COR-L47 (cell line): ENCODE measurements around the gene CFAP61.

Experiments
- DNase-seq: peaks from one replicate; lab custom pipeline; 2025; lab: John Stamatoyannopoulos, UW

Gene CFAP61

DNA sequence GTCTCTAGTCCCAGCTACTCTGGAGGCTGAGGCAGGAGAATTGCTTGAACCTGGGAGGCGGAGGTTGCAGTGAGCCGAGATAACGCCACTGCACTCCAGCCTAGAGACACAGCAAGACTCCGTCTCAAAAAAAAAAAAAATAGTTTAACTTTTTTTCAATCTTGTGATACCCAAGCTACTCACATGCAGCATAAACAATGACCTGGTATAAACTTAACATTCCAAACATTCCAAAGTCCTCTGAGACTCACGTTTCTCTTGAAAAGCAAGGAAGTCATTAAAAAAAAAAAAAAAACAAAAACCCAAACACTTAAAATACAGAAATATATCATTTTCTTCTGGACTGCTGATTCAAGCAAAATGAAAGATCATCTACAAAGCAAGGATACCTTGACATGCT, 14.4 kb upstream of the CFAP61 start:
- DNase-seq = no peak

DNA sequence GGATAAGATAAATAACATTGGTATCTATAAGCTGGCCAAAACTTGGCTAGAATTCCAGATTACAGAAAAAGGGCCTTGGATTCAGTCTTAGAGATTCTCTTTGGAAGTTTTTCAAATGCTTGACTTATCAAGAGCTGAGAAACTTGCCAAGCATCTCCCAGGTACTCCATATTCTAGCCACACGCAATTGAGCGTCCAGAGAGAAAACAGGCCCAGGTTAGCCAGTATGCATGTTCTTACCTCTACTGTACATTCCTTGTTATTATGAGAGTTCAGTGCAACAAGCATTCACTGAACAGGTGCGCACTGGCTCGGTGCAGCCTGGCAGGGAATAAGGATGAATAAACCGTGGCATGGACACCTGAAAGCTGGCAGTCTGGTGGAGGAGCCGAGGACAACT, 13.7 kb upstream of the CFAP61 start:
- no peak for DNase-seq

DNA sequence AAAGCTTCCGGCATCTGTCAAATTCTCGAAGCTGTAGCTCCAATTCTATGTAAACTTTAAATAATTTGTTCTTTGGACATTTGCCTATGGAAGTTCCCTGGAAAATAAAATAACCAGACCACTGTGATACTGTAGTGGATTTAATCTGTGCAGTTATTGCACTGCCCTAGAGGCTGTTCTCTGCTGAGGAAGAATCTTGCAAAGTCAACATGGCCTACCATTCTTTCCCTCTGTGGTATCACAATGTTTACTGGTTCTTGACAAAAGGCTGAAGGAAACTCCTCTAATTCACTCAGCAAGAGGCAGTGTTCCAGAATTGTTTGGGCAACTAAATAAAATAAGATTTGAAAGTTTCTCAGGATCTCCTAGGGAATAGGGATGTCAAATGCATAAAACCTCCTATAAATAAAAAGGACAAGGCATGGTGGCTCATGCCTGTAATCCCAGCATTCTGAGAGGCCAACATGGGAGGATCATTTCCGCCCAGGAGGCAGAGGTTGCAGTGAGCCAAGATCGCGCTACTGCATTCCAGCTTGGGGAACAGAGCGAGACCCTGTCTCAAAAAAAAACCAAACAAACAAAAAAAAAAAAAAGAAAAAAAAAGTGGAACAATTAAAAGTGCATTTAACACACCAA, 12.5 kb upstream of the CFAP61 start:
- no peak for DNase-seq

DNA sequence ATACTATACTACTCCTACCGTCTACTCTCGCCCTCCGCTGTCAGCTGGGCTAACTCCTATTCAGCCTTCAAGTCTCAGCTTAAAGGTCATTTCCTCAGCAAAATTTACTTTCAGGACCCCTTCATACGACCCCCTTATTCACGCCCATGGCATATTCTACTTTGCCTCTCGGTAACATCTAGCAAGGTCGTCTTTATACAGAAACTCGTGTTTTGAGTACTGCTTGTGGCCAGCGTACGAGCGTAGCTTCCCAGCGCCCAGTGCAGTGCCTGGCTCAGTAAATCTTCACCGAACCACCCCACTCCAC, 612 bp upstream of the CFAP61 start:
- no peak for DNase-seq

DNA sequence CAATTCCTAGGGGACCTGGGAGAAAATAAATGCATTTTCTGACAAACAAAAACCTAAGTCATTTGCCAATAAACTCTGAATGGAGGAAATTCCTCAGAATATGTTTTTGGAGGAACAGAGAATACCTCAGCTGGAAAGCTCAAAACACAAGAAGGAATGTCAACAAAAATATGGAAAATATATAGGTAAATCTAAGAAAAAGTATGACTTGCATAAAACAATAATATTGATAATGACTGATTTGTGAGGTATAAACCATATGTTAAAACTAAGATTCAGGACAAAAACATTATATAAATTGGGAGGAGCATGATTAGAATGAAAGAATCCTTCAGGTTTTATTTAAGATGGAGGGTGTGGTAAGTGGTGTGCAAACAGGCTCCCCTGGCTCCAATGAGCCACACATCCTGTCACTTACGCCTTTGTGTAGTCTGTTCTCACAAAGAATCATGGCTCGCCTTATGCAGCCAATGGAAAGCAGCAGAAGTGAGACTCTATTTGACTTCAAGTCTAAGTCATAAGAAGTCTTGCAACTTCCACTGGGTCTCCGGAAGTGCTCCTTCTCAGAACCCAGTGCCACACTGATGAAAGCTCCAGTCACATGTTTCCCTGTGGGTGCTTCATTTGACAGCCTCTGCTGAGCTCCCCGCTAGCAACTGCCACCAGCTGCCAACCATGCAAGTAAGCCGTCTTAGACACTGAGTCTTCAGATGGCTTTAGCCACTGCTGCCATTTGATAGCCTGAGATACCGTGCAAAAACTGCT, 8.1 kb downstream of the CFAP61 start:
- DNase-seq = no peak

DNA sequence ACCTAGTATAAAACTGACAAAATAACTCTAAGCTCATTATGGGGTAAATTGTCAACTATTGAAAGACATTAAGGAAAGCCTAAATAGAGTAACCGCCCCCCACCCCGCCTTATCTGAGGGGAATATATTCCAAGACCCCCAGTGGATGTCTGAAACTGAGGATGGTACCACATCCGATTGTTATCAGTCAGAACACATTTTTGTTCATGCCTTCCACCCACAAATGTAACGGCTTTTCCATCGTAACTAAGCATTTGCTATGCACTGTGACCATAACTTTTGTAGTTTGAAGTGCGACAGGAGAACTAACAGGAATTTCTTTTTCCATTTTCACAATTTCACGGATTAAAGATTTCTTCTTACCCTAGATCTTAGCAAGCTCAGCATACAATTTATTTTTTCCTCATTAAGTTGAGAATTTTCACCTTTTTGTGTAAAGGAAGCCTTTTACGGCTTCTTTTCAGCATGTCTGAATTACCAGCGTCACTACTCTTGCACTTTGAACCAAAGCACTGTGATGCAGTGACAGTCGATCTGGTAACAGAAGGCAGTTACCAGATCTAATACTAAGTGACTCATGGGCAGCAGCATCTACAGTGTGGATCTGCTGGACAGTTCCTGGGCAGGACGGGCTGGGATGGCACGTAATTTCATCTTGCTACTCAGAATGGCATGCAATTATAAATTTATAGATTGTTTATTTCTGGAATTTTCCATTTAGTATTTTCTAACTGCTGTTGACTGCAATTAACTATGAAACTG, 11.8 kb downstream of the CFAP61 start:
- DNase-seq = no peak

DNA sequence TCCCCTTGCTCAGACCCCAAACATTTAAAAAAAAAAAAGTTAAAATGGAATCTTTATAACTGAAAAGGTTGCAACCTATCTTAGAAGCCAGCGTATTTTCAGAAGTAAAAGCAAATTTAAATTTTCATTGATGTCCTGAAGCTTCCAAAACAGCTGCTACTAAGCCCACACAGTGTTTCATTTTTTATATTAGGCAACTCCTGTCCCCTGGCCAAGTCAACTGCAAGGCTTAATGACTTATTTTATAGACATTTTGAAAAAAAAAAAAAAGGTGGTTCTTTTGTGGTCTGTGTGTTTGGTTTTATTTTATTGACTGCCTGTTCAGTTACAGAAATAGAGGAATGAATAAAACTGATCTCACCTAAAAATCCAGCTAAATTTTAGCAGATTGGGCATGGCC, 13.0 kb downstream of the CFAP61 start:
- no peak for DNase-seq

DNA sequence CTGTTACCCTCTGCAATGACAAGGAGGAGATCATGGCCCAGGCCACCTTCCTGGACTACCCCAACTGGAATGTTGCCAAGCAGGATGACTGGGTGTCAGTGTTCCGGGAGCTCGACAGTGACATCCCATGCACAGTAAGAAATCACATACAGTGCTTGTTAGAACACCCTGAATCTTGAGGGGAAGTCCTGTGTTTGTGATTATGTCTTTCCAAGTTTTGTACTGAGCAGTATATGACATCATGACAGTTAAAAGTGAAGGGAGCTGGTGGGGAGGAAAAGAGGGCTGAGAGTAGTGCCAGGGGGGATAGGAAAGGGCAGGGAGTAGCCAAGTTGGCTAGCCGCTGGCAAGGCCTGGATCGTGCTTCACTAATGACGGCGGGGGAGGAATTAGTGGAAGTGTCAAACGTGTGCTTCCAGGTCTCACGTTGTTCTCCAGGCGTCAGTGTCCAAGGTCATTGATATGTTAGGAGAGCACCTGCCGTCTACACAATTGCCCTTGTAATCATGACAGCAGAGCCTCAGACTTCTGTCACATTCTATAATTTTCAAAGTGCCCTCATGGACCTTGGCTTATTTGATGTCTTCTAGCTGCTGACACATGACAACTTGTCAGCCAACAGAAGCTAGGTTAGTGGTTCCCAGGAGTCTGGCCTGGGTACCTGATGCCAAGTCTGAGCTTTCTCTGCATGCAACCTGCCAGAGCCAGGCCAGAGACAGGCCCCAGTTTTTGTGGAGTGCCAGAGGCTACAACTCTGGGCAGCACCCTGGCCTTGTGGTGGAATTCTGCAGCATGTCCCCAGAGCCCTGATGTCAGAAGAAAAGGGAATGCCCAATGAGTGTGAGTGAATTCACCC, 18.8 kb downstream of the CFAP61 start:
- DNase-seq = no peak

DNA sequence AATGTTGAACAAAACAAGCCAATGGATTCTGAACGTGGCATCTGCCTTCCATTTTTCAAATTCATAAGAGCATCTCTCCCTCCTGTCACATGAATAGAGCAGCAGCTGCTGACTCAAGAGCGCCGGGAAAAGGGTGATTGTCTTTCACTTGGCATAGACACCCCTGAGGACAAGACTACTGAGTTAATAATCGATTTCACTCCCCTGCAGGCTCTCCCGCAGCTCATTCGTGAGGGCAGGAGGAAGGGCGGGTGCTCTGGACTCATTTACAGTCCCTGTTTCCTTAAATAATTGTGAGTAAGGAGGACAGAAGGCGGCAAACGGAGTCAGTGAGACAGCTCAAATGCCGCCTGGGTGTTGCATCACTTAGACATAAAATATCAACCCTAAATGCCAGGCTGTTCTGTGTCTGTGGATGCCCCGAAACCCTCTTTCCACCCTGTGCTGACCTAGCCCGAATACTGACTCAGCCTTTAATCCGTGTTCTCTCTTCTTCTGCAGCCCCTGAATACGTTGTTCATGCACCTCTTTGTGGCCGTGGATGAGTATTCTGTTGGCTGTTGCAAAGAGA, 21.6 kb downstream of the CFAP61 start:
- DNase-seq = peak; percentile 64

DNA sequence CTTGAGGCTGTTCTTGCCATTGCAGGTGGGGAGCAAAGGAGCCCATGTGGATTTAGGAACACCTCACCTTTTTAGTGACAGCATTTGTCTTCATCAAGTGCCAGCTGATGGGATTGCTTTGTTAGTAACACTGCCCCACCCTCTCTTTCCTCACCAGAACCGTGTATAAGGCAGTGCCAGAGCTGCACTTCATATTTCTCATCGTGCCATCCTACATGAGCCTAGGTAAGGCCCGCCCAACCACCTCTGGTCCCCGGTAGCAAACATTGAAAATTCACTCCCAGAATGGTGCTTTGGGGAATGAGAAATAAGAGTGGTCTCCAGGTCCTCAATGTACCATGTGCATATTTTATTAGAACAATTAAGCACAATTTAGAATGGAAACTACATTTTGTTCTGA, 22.7 kb downstream of the CFAP61 start:
- no peak for DNase-seq

DNA sequence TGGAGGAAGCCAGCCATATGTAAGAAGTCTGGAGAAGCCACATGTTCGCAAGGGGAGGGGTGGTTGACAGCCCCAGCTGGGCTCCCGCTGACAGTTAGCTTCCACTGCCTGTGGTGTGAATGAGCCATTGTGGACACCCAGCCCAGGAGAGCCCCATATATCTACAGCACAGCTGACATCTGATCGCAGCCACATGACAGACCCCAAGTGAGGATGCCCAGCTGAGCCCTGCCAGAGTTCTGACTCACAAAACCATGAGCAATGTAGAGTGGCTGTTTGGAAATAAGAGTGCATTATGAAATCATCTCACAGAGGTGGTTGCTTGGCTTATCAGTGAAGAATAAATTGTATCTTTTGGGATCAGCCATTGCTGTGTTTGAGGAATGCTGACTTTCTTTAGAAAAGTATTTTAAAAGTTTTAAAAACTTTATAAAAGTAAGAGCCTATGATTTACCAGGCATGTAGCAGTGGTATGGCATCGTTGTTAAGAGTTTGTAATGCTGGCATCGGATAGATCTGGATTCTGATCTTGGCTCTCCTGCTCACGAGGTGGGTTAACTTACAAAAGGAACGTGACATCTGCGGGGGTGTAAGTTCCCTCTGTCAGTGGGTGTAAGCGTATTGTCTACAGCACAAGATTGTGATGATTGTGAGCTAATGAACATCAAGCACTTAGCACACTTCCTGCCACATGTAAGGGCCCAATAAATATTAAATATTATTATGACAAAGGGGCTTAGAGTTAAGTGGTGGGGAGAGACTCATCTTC, 24.1 kb downstream of the CFAP61 start:
- DNase-seq = no peak

DNA sequence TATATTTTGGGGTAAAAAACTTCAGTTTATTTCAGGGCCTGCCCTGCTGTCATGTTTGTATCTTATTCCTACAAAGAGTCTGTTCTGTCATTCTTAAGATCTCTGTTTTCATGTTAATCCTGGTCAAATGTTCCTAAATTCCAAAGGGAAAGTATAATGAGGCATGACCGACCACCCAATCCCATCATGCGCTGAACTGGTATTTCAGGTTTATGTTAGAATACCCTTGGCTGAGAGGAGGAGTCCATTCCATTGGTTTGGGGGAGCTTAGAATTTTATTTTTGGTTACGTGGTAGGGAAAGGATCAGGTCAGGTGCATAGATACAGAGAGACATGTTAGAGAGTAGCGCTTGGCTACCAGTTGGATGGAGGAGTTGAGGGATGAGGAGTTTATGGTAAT, 25.7 kb downstream of the CFAP61 start:
- DNase-seq = no peak

DNA sequence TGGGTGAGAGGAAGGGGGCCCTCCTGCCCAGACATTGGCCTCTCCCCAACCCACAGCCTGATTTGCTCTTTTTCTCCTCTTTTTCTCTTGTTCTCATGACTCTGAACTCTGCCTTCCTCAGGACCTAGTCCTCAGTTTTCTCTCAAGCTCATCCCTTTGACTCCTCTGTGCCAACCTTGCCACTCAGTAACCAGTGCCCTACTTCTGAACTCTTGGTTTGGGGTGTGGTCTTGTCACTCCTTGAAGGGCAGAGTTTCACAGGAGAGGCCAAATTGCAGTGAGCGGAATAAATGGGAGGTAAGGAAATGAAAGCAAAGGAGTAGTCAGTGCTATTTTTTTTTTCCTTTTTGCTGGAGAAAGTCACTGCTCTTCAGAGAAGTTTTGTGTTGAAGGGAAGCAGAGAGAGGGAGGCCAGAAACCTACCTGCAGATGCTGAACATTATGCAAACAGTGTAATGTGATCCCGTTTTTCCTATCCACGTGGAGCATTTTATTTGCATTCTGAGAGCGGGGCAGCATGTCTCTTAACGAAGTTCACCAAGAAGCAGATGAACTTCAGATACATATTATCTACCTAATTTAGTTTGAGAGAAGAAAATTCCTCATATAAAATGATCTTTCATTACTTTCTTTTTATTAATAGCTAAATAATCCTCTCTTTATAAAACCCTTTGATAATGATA, 26.9 kb downstream of the CFAP61 start:
- DNase-seq = peak; percentile 13

DNA sequence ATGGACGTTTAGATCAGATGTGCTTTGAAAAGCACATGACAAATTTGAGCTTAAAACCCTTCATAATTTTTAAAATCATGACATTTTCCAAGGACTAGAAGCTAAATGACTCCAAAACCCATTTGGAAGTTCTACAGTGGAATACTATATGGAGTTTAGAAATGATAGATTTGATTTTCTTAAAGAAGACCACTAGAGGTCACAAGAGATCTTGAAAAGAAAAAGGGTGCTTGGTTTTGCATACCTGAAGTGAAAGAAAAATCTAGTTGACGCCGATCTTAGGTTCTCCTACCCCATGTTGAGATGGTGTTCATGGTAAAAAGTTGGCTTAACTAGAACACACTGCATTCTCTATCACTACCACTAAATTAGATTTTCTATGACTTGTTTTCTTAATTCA, 31.5 kb downstream of the CFAP61 start:
- peak; percentile 45 for DNase-seq

DNA sequence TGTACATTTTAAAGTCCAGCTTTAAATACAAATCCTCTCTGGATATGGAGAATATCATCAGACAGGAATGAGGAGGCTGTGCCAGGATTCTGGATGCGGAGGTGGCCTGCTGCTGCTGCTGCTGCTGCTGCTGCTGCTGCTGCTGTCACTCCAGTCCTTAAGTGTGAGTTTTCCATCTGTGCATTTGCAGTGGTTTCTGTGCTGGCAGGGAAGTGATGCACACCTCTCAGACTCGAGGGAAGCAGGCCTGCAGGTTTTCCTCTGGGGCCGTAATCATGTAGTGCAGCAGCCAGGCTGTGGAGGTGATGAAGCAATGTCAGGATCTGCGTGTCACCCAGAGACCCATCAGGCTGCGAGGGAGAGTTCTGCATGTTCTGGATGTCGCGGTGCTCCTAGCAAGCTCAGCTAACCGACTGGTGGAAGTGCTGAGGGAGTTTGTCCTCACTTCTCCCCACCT, 32.0 kb downstream of the CFAP61 start:
- no peak for DNase-seq

DNA sequence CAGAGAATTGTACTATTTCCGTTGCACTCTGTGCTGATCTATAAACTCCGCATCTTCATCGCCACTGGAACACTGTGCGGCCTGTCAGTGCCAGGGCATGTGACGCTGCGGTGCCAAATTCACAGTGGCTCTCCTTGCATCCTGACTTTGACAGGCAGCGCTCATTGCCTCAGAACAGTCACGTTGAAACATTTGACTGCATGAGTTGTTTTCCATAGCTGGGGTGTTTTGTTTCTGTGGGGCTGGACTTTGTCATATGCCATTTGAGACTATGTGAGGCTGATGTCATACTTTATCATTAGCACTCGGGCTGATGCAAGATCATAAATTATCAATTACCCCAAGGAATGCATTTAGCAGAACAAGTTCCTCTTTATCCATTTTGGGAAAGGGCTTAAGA, 32.7 kb downstream of the CFAP61 start:
- DNase-seq = no peak

DNA sequence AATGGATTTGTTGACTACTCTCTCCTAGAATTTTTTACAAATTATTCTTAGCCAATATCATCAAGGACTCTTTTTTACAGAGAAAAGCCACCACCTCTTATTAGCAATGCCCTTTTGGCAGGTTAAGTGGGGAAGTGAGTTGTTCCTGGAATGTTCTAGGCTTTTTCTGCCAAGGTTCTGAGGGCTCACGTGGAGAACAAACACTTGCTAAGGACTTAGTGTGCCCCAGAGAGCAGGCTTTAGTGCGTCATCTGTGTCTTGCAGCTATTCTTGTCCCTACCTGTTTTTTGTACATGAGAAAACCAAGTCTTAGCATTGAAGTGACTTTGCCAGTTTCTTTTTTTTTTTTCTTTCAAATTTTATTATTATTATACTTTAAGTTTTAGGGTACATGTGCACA, 33.5 kb downstream of the CFAP61 start:
- no peak for DNase-seq

DNA sequence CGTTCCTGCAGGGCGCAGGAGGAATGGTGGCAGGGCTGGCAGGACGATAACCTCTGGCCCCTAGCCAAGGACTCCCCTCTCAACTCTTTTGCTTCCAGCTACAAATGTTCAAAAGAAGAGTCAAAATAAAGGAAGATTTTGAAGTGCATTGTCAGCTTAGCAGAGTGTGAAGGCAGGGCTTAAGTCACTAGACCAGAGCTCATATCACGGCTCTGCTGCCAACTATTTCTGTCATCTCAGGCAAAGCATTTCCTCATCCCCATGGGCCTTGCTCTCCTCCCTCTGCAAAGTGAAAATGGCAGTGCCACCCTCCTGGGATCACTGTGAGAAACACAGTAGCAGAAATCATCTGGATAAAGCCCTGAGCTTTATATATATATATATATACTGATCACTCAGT, 36.7 kb downstream of the CFAP61 start:
- DNase-seq = no peak

DNA sequence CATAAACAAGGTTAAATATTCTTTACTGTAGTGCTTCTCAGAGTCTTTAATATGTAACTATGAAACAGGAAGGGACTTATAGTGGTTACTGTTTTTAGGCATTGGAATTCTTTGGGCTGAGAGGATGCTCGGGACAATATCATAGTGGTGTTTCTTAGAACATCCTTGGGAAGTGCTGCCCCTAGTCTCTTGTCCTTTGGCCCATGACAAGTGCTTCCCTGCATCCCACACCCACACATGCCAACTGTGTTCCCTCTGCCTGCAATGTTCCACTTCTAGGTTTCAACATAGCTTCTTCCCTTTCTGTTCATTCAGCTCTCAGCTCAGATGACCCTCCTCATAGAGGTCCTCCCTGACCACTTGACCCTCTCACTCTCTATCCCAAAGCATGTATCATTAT, 37.6 kb downstream of the CFAP61 start:
- DNase-seq = no peak

DNA sequence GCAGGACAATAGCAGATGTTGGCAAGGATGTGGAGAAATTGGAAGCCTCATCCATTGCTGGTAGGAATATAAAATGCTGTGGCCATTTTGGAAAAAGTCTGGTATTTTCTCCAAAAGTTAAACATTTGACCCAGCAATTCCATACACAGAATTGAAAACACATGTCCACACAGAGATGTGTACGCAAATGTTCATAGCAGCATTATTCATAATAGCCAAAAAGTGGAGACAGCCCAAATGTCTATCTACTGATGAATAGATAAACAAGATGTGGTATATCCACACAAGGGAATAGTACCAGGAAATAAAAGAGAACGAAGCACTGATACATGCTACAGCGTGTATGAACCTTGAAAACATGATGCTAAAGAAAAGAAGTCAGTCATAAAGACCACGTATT, 40.5 kb downstream of the CFAP61 start:
- no peak for DNase-seq

DNA sequence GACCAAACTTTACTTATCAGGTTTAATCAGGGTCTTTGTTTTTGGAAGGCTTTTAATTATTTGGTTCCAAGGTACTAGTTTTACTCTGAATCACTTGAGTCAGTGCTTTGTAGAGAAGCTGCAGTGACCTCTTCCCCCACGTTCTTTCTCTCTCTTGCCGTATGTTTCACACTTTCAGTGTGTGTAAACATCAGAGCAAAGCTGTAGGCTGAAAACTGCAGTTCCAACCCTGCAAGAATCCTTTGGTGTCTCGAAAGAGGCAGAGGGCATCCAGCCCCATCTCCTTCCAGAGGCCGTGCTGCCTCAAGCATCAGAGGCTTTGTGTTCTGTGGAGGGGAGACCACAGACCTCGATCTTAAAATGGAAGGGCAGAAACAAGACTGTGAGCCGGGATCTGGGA, 42.1 kb downstream of the CFAP61 start:
- DNase-seq = no peak
